ENCODE measurements around the gene NSFL1C.
A peak's percentile ranks its signal among the peaks of the same experiment; 100 is the strongest.
"Not testable (repeated sequence)": the region's sequence is repeated elsewhere in the genome, so short reads cannot be mapped to it uniquely, and the experiment has no call there.

Gene NSFL1C

DNA sequence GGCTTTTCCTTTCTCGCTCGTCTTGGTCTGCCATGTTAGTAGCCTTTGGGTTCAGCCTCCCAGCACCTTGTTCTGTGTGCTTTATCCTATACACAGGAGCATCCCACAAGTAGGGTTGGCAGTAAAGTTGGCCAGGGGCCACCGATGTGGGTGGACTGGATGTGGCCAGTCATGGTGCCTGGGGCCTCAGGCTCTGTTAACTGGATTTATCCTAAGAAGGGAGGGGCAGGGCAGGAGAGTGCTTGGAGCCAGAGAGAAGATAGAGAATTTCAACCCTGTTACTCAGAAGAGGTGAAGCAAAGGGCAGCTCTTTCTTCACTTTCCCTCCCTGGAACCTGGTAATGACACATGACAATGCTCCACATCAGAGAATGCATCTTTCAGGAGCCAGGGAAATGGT is 38.7 kb upstream of the NSFL1C start:
- POLR2A ChIA-PET: no interaction called here
- 100% methylated on average over 1 of the region's 3 CpGs for WGBS (ENCODE audit: insufficient coverage)

DNA sequence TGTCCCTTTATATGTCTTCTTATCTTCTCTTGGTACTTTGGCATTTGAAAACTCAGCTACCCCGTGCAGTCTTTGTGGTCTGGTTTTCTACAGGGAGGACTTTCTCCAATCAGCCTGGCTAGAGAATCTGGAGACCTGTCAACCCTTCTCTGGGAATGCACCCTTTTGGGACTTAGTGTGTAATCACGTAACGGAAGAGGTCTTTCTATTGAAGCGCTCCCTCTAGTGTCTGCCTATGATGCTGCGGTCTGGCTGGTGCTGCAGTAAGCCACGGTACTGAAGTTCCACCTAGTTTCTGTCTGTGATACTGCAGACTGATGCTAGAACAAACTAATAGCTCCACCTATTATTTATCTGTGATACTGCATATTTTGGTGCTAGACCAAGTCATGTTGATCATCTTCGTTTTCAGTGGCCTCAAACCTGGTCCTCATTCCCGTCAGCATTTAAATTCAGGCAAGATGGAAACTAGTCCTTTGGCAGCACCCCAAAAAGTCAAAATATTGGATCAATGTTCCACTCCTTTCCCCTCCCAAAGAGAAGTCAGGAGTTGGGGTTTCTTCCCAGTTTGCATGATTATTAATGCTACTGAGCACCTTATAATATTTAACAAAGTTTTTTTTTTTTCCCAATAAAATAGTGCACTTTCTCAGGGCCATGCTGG is 37.0 kb upstream of the NSFL1C start:
- Histone ChIP-seq H3K9me3 (ENCODE audit: control extremely low read depth in 1 of 5, control insufficient read depth in 4 of 5, insufficient read depth in 2 of 5, low read depth in 1 of 5, low read length in 4 of 5) (peaks cover 0 to 11% (median 0%) of the 10 kb centered on the region in 5 experiments), H3K36me3 (ENCODE audit: control insufficient read depth in 4 of 4, insufficient read depth in 4 of 4, low read length in 3 of 4) (no peaks in the 10 kb centered on the region), H3K4me3 (ENCODE audit: control insufficient read depth in 1 of 7, extremely low read depth in 1 of 7, insufficient read depth in 4 of 7, low read depth in 2 of 7, low read length in 6 of 7) (no peak overlapping the region), H3K27ac (ENCODE audit: insufficient read depth in 1 of 2, low read depth in 1 of 2, low read length in 2 of 2, poor library complexity in 1 of 2, severe bottlenecking in 2 of 2) (no peak overlapping the region), H3K4me1 (ENCODE audit: control extremely low read depth in 1 of 4, control insufficient read depth in 4 of 4, insufficient read depth in 4 of 4, low read length in 3 of 4) (peaks cover 0 to 12% (median 4%) of the 10 kb centered on the region in 4 experiments), H3K27me3 (replicated peaks in 2 of 5; ENCODE audit: control insufficient read depth in 4 of 5, insufficient read depth in 5 of 5, low read length in 4 of 5) (no peaks in the 10 kb centered on the region)
- WGBS (ENCODE audit: insufficient coverage): 6% methylated on average over 6 of the region's 8 CpGs
- peak; percentile 94 to 96 (median 96) for DNase-seq
- ChIA-PET POLR2A (interaction anchor here (0.6 to 1.2 kb wide), 5 partner anchors 29 to 250 kb away, joined by 3 to 5 read pairs (median 3); partner anchors contain the start of gene NSFL1C), CTCF (interaction anchor here (0.6 to 8.1 kb wide), 39 partner anchors 11 to 348 kb away, joined by 3 to 115 read pairs (median 5); partner anchors contain the start of genes NSFL1C and SIRPB2)

More for the DNA sequence above, 38.7 kb upstream of the NSFL1C start:
- CTCF ChIA-PET: interaction anchor here (1.2 to 8.1 kb wide), 14 partner anchors 12 to 296 kb away, joined by 3 to 115 read pairs (median 10); partner anchors contain the start of genes NSFL1C and SIRPB2
- Histone ChIP-seq H3K36me3 (ENCODE audit: control insufficient read depth in 4 of 4, insufficient read depth in 4 of 4, low read length in 3 of 4) (no peaks in the 10 kb centered on the region), H3K4me1 (ENCODE audit: control extremely low read depth in 1 of 4, control insufficient read depth in 4 of 4, insufficient read depth in 4 of 4, low read length in 3 of 4) (peaks cover 0 to 14% (median 5%) of the 10 kb centered on the region in 4 experiments), H3K4me3 (ENCODE audit: control insufficient read depth in 1 of 7, extremely low read depth in 1 of 7, insufficient read depth in 4 of 7, low read depth in 2 of 7, low read length in 6 of 7) (no peak overlapping the region), H3K27me3 (replicated peaks in 2 of 5; ENCODE audit: control insufficient read depth in 4 of 5, insufficient read depth in 5 of 5, low read length in 4 of 5) (no peaks in the 10 kb centered on the region), H3K9me3 (ENCODE audit: control extremely low read depth in 1 of 5, control insufficient read depth in 4 of 5, insufficient read depth in 2 of 5, low read depth in 1 of 5, low read length in 4 of 5) (peaks cover 0 to 11% (median 0%) of the 10 kb centered on the region in 5 experiments), H3K27ac (ENCODE audit: insufficient read depth in 1 of 2, low read depth in 1 of 2, low read length in 2 of 2, poor library complexity in 1 of 2, severe bottlenecking in 2 of 2) (no peak overlapping the region)
- no peak for DNase-seq

DNA sequence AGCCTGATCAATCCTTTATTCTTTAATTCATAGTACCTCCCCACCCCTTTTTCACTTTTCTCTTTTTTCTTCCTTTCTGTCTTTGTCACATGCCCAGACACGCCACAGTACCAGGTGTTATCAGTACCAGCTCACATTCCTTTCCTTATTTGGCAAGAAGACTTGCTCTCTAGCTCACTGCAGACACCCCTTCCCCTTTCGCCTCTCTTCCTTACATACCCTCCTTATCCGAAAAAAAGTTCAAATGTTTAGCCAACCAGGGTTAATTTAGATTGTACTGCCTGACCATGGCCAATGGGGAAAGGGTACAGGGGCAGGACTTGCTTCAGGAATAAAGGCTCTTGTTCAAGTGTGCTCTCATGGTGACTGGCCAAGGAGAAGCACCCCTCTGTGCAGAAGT is 33.8 kb upstream of the NSFL1C start:
- H3K9me3 ChIP-seq (ENCODE audit: control extremely low read depth in 1 of 5, control insufficient read depth in 4 of 5, insufficient read depth in 2 of 5, low read depth in 1 of 5, low read length in 4 of 5): peaks cover 0 to 11% (median 0%) of the 10 kb centered on the region in 5 experiments
- H3K4me3 ChIP-seq (ENCODE audit: control insufficient read depth in 1 of 7, extremely low read depth in 1 of 7, insufficient read depth in 4 of 7, low read depth in 2 of 7, low read length in 6 of 7): no peak overlapping the region
- no peaks in the 10 kb centered on the region for H3K27me3 ChIP-seq (replicated peaks in 2 of 5; ENCODE audit: control insufficient read depth in 4 of 5, insufficient read depth in 5 of 5, low read length in 4 of 5)
- 61% methylated on average over 3 of the region's 3 CpGs for WGBS (ENCODE audit: insufficient coverage)
- POLR2A ChIA-PET: no interaction called here
- H3K36me3 ChIP-seq (ENCODE audit: control insufficient read depth in 4 of 4, insufficient read depth in 4 of 4, low read length in 3 of 4): no peaks in the 10 kb centered on the region
- peak in 1 of 3 donors; percentile 33 for DNase-seq
- CTCF ChIA-PET: interaction anchor here (0.8 to 3.3 kb wide), 7 partner anchors 8 to 420 kb away, joined by 3 to 18 read pairs (median 3); no protein-coding TSS in a partner anchor
- peaks cover 0 to 12% (median 4%) of the 10 kb centered on the region in 4 experiments for H3K4me1 ChIP-seq (ENCODE audit: control extremely low read depth in 1 of 4, control insufficient read depth in 4 of 4, insufficient read depth in 4 of 4, low read length in 3 of 4)
- no peak overlapping the region for H3K27ac ChIP-seq (ENCODE audit: insufficient read depth in 1 of 2, low read depth in 1 of 2, low read length in 2 of 2, poor library complexity in 1 of 2, severe bottlenecking in 2 of 2)

DNA sequence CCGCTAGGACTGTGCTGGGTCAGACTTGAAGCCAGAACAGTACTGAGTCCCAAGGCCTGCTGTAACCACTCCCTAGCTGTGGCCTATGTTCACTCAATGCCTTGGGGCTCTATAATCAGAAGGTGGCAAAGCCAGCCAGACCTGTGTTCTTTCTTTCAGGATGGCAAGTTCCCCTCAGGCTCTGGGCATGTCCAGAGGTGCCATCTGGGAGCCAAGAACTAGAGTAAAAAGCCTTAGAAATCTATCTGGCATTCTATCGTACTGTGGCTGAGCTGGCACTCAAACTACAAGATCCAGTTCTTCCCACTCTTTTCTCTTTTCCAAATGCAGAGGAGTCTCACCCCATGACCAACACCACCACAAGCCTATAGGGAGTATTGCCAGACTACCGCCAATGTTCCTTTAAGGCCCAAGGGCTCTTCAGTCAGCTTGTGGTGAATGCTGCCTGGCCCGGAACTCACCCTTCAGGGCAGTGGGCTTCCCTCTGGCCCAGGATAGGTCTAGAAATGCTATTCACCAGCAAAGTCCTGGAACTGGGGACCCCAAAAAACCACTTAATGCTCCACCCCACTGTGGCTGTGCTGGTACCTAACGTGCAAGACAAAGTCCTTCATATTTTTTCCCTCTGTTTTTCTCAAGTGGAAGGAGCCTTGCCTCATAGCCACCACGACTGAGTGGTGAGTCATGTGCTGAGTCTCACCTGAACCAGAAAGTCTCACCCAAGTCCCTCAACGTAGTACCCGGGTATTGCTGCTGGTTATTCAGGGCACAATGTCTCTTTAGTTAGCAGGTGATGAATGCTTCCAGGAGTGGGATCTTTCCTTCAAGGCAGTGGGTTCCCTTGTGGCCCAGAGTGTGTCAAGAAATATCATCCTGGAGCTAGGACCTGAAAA is 33.1 kb upstream of the NSFL1C start:
- POLR2A ChIA-PET: no interaction called here
- no peaks in the 10 kb centered on the region for H3K36me3 ChIP-seq (ENCODE audit: control insufficient read depth in 4 of 4, insufficient read depth in 4 of 4, low read length in 3 of 4)
- peaks cover 0 to 13% (median 5%) of the 10 kb centered on the region in 4 experiments for H3K4me1 ChIP-seq (ENCODE audit: control extremely low read depth in 1 of 4, control insufficient read depth in 4 of 4, insufficient read depth in 4 of 4, low read length in 3 of 4)
- H3K4me3 ChIP-seq (ENCODE audit: control insufficient read depth in 1 of 7, extremely low read depth in 1 of 7, insufficient read depth in 4 of 7, low read depth in 2 of 7, low read length in 6 of 7): no peak overlapping the region
- peaks cover 0 to 11% (median 0%) of the 10 kb centered on the region in 5 experiments for H3K9me3 ChIP-seq (ENCODE audit: control extremely low read depth in 1 of 5, control insufficient read depth in 4 of 5, insufficient read depth in 2 of 5, low read depth in 1 of 5, low read length in 4 of 5)
- DNase-seq: no peak
- CTCF ChIA-PET: interaction anchor here (0.8 to 3.3 kb wide), 11 partner anchors 9 to 419 kb away, joined by 3 to 18 read pairs (median 4); no protein-coding TSS in a partner anchor
- no peak overlapping the region for H3K27ac ChIP-seq (ENCODE audit: insufficient read depth in 1 of 2, low read depth in 1 of 2, low read length in 2 of 2, poor library complexity in 1 of 2, severe bottlenecking in 2 of 2)
- WGBS (ENCODE audit: insufficient coverage): 96% methylated on average over 8 of the region's 8 CpGs
- H3K27me3 ChIP-seq (replicated peaks in 2 of 5; ENCODE audit: control insufficient read depth in 4 of 5, insufficient read depth in 5 of 5, low read length in 4 of 5): no peaks in the 10 kb centered on the region

DNA sequence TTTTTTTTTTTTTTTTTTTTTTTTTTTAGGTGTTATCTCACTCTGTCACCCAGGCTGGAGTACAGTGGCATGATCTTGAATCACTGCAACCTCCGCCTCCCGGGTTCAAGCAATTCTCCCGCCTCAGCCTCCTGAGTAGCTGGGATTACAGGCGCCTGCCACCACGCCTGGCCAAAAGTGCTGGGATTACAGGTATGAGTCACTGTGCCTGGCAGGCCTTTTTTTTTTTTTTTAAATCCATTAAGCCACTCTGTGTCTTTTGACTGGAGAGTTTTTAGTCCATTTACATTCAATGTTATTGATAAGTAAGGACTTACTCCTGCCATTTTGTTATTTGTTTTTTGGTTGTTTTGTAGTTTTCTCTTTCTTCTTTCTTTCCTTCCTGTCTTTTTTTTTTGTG is 30.7 kb upstream of the NSFL1C start:
- CTCF ChIA-PET: interaction anchor here (0.6 to 1.9 kb wide), 5 partner anchors 11 to 62 kb away, joined by 3 to 6 read pairs (median 3); no protein-coding TSS in a partner anchor
- not testable (repeated sequence) for H3K4me3 ChIP-seq (ENCODE audit: control insufficient read depth in 1 of 7, extremely low read depth in 1 of 7, insufficient read depth in 4 of 7, low read depth in 2 of 7, low read length in 6 of 7); H3K27ac ChIP-seq (ENCODE audit: insufficient read depth in 1 of 2, low read depth in 1 of 2, low read length in 2 of 2, poor library complexity in 1 of 2, severe bottlenecking in 2 of 2); DNase-seq; H3K36me3 ChIP-seq (ENCODE audit: control insufficient read depth in 4 of 4, insufficient read depth in 4 of 4, low read length in 3 of 4); H3K9me3 ChIP-seq (ENCODE audit: control extremely low read depth in 1 of 5, control insufficient read depth in 4 of 5, insufficient read depth in 2 of 5, low read depth in 1 of 5, low read length in 4 of 5); H3K27me3 ChIP-seq (replicated peaks in 2 of 5; ENCODE audit: control insufficient read depth in 4 of 5, insufficient read depth in 5 of 5, low read length in 4 of 5)
- peaks cover 8 to 32% (median 19%) of the 10 kb centered on the region in 4 experiments for H3K4me1 ChIP-seq (ENCODE audit: control extremely low read depth in 1 of 4, control insufficient read depth in 4 of 4, insufficient read depth in 4 of 4, low read length in 3 of 4)
- POLR2A ChIA-PET: interaction anchor here (1.0 kb wide), 1 partner anchor 30 kb away, joined by 4 read pairs; no protein-coding TSS in a partner anchor
- 100% methylated on average over 3 of the region's 5 CpGs for WGBS (ENCODE audit: insufficient coverage)

- H3K4me3 ChIP-seq (ENCODE audit: control insufficient read depth in 1 of 7, extremely low read depth in 1 of 7, insufficient read depth in 4 of 7, low read depth in 2 of 7, low read length in 6 of 7): no peak overlapping the region
- H3K36me3 ChIP-seq (ENCODE audit: control insufficient read depth in 4 of 4, insufficient read depth in 4 of 4, low read length in 3 of 4): no peaks in the 10 kb centered on the region
- no peak for DNase-seq
- peaks cover 10 to 37% (median 23%) of the 10 kb centered on the region in 4 experiments for H3K4me1 ChIP-seq (ENCODE audit: control extremely low read depth in 1 of 4, control insufficient read depth in 4 of 4, insufficient read depth in 4 of 4, low read length in 3 of 4)
- H3K9me3 ChIP-seq (ENCODE audit: control extremely low read depth in 1 of 5, control insufficient read depth in 4 of 5, insufficient read depth in 2 of 5, low read depth in 1 of 5, low read length in 4 of 5): peaks cover 0 to 1% (median 0%) of the 10 kb centered on the region in 5 experiments
- 100% methylated on average over 2 of the region's 3 CpGs for WGBS (ENCODE audit: insufficient coverage)
- ChIA-PET CTCF (interaction anchor here (0.8 to 1.9 kb wide), 3 partner anchors 20 to 61 kb away, joined by 3 to 6 read pairs (median 3); no protein-coding TSS in a partner anchor), POLR2A (interaction anchor here (1.0 kb wide), 1 partner anchor 29 kb away, joined by 4 read pairs; no protein-coding TSS in a partner anchor)
- no peaks in the 10 kb centered on the region for H3K27me3 ChIP-seq (replicated peaks in 2 of 5; ENCODE audit: control insufficient read depth in 4 of 5, insufficient read depth in 5 of 5, low read length in 4 of 5)
- H3K27ac ChIP-seq (ENCODE audit: insufficient read depth in 1 of 2, low read depth in 1 of 2, low read length in 2 of 2, poor library complexity in 1 of 2, severe bottlenecking in 2 of 2): no peak overlapping the region
These were observed 30.3 kb upstream of the NSFL1C start for GRCh38 chr20:1496930-1497329.
